ENCODE data around the gene PIP4K2A. TPM values are rescaled to one million over a fixed set of nuclear protein-coding genes. Genes with fewer than 3 reads are reported as not detected.
A peak's percentile ranks its signal among the peaks of the same experiment; 100 is the strongest.
"Not testable (repeated sequence)": the region's sequence is repeated elsewhere in the genome, so short reads cannot be mapped to it uniquely, and the experiment has no call there.

PIP4K2A gene
- total and polyA plus RNA-seq, 4 donors = 38.9 to 60.4 (median 42.4) TPM

DNA sequence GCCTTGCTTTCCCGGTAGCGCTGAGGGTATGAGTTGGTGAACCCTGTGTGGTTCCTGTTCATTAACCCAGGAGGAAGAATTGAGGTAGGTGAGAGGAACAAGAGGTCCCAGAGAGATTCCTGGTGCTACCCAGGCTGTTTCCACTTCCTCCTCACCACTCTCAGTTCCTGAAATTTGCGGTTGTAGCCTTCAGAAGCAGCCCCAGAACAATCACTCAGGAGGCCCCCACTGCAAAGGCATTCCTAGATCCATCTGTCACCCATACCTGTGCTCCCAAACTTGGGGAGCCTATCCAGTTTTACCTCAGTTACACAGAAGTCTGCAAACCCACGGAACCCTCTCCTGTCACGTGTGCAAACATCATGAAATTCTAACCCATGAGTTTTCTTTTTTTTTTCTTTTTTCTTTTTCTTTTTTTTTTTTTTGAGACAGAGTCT is 9.0 kb upstream of the PIP4K2A start:
- DNase-seq (ENCODE audit: low read depth in 4 of 6, low spot score in 6 of 6) = no peak
- Histone ChIP-seq H3K9me3 (ENCODE audit: control insufficient read depth, insufficient read depth, low read length) (no peaks in the 10 kb centered on the region), H3K27ac (ENCODE audit: low read depth, low read length) (no peak overlapping the region), H3K36me3 (ENCODE audit: control insufficient read depth, insufficient read depth, low read length) (no peaks in the 10 kb centered on the region), H3K4me1 (ENCODE audit: control insufficient read depth, insufficient read depth, low read length) (no peaks in the 10 kb centered on the region), H3K27me3 (ENCODE audit: control insufficient read depth, insufficient read depth, low read length) (no peaks in the 10 kb centered on the region), H3K4me3 (ENCODE audit: low read depth, low read length) (no peak overlapping the region)
- 86% methylated on average over 3 of the region's 5 CpGs for WGBS (ENCODE audit: insufficient coverage)

DNA sequence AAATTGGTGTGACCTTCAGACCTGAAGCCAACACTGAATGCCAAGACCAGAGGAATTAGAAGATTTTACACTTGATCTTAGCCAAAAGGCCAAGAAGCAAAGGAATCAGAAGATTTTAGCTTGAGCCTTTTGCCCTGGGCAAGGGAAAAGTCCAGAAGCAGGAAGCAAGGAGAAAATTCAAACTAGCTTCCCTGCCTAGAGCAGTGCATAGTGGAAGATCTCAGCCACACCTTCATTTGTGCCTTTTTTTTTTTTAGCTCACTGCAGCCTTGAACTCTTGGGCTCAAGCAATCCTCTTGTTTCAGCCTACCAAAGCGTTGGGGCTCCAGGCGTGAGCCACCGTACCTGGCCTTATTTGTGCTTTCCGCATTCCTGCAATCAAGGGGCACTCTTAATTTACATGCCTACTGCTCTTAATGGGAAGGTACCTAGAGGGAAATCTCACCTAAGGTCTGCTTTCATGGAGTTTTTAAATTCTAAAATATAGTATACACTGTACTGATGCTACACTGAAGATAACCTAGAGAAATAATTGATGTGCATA is 8.3 kb upstream of the PIP4K2A start:
- Histone ChIP-seq H3K36me3 (ENCODE audit: control insufficient read depth, insufficient read depth, low read length) (no peaks in the 10 kb centered on the region), H3K4me1 (ENCODE audit: control insufficient read depth, insufficient read depth, low read length) (no peaks in the 10 kb centered on the region), H3K4me3 (ENCODE audit: low read depth, low read length) (no peak overlapping the region), H3K9me3 (ENCODE audit: control insufficient read depth, insufficient read depth, low read length) (no peaks in the 10 kb centered on the region), H3K27ac (ENCODE audit: low read depth, low read length) (no peak overlapping the region), H3K27me3 (ENCODE audit: control insufficient read depth, insufficient read depth, low read length) (no peaks in the 10 kb centered on the region)
- no peak for DNase-seq (ENCODE audit: low read depth in 4 of 6, low spot score in 6 of 6)
- no CpG with 5 or more reads among the region's 4 CpGs for WGBS (ENCODE audit: insufficient coverage)

GRCh38 chr10:22720667-22721066 is 6.3 kb upstream of the PIP4K2A start:
- no peak for DNase-seq (ENCODE audit: low read depth in 4 of 6, low spot score in 6 of 6)
- WGBS (ENCODE audit: insufficient coverage) = no CpG with 5 or more reads among the region's 3 CpGs
- H3K27ac ChIP-seq (ENCODE audit: low read depth, low read length) = no peak overlapping the region

GRCh38 chr10:22719406-22720042 is 5.1 kb upstream of the PIP4K2A start:
- H3K27ac ChIP-seq (ENCODE audit: low read depth, low read length) = no peak overlapping the region
- 100% methylated on average over 1 of the region's 3 CpGs for WGBS (ENCODE audit: insufficient coverage)
- no peaks in the 10 kb centered on the region for H3K9me3 ChIP-seq (ENCODE audit: control insufficient read depth, insufficient read depth, low read length)
- peaks cover 5% of the 10 kb centered on the region for H3K4me1 ChIP-seq (ENCODE audit: control insufficient read depth, insufficient read depth, low read length)
- H3K27me3 ChIP-seq (ENCODE audit: control insufficient read depth, insufficient read depth, low read length) = no peaks in the 10 kb centered on the region
- DNase-seq (ENCODE audit: low read depth in 4 of 6, low spot score in 6 of 6) = no peak
- no peak overlapping the region for H3K4me3 ChIP-seq (ENCODE audit: low read depth, low read length)
- H3K36me3 ChIP-seq (ENCODE audit: control insufficient read depth, insufficient read depth, low read length) = no peaks in the 10 kb centered on the region

More at GRCh38 chr10:22720667-22721066, 6.3 kb upstream of the PIP4K2A start:
- H3K4me3 ChIP-seq (ENCODE audit: low read depth, low read length) = no peak overlapping the region
- no peaks in the 10 kb centered on the region for H3K9me3 ChIP-seq (ENCODE audit: control insufficient read depth, insufficient read depth, low read length)
- no peaks in the 10 kb centered on the region for H3K4me1 ChIP-seq (ENCODE audit: control insufficient read depth, insufficient read depth, low read length)
- H3K27me3 ChIP-seq (ENCODE audit: control insufficient read depth, insufficient read depth, low read length) = no peaks in the 10 kb centered on the region
- H3K36me3 ChIP-seq (ENCODE audit: control insufficient read depth, insufficient read depth, low read length) = no peaks in the 10 kb centered on the region

- H3K27ac ChIP-seq (ENCODE audit: low read depth, low read length); H3K4me1 ChIP-seq (ENCODE audit: control insufficient read depth, insufficient read depth, low read length); H3K9me3 ChIP-seq (ENCODE audit: control insufficient read depth, insufficient read depth, low read length); H3K27me3 ChIP-seq (ENCODE audit: control insufficient read depth, insufficient read depth, low read length); H3K36me3 ChIP-seq (ENCODE audit: control insufficient read depth, insufficient read depth, low read length); DNase-seq (ENCODE audit: low read depth in 4 of 6, low spot score in 6 of 6); H3K4me3 ChIP-seq (ENCODE audit: low read depth, low read length): not testable (repeated sequence)
- 100% methylated on average over 3 of the region's 3 CpGs for WGBS (ENCODE audit: insufficient coverage)
Measured at GRCh38 chr10:22718659-22719058, 4.3 kb upstream of the PIP4K2A start.

- Histone ChIP-seq H3K27ac (ENCODE audit: low read depth, low read length) (no peak overlapping the region), H3K36me3 (ENCODE audit: control insufficient read depth, insufficient read depth, low read length) (no peaks in the 10 kb centered on the region)
- WGBS (ENCODE audit: insufficient coverage) = 100% methylated on average over 1 of the region's 3 CpGs
Measured at GRCh38 chr10:22717728-22718127, 3.4 kb upstream of the PIP4K2A start.

GRCh38 chr10:22716943-22717342 is 2.6 kb upstream of the PIP4K2A start:
- Histone ChIP-seq H3K9me3 (ENCODE audit: control insufficient read depth, insufficient read depth, low read length) (no peaks in the 10 kb centered on the region), H3K27ac (ENCODE audit: low read depth, low read length) (no peak overlapping the region), H3K27me3 (ENCODE audit: control insufficient read depth, insufficient read depth, low read length) (no peaks in the 10 kb centered on the region), H3K36me3 (ENCODE audit: control insufficient read depth, insufficient read depth, low read length) (no peaks in the 10 kb centered on the region), H3K4me3 (ENCODE audit: low read depth, low read length) (no peak overlapping the region), H3K4me1 (ENCODE audit: control insufficient read depth, insufficient read depth, low read length) (peaks cover 5% of the 10 kb centered on the region)
- WGBS (ENCODE audit: insufficient coverage) = 58% methylated on average over 2 of the region's 4 CpGs
- DNase-seq (ENCODE audit: low read depth in 4 of 6, low spot score in 6 of 6) = no peak

More at GRCh38 chr10:22717728-22718127, 3.4 kb upstream of the PIP4K2A start:
- Histone ChIP-seq H3K27me3 (ENCODE audit: control insufficient read depth, insufficient read depth, low read length) (no peaks in the 10 kb centered on the region), H3K9me3 (ENCODE audit: control insufficient read depth, insufficient read depth, low read length) (no peaks in the 10 kb centered on the region), H3K4me3 (ENCODE audit: low read depth, low read length) (no peak overlapping the region), H3K4me1 (ENCODE audit: control insufficient read depth, insufficient read depth, low read length) (peaks cover 5% of the 10 kb centered on the region)
- DNase-seq (ENCODE audit: low read depth in 4 of 6, low spot score in 6 of 6) = no peak

- no peak overlapping the region for H3K27ac ChIP-seq (ENCODE audit: low read depth, low read length)
- H3K4me1 ChIP-seq (ENCODE audit: control insufficient read depth, insufficient read depth, low read length) = peaks cover 5% of the 10 kb centered on the region
- WGBS (ENCODE audit: insufficient coverage) = 85% methylated on average over 5 of the region's 7 CpGs
- no peaks in the 10 kb centered on the region for H3K36me3 ChIP-seq (ENCODE audit: control insufficient read depth, insufficient read depth, low read length)
- no peaks in the 10 kb centered on the region for H3K9me3 ChIP-seq (ENCODE audit: control insufficient read depth, insufficient read depth, low read length)
- H3K4me3 ChIP-seq (ENCODE audit: low read depth, low read length) = no peak overlapping the region
- H3K27me3 ChIP-seq (ENCODE audit: control insufficient read depth, insufficient read depth, low read length) = no peaks in the 10 kb centered on the region
- DNase-seq (ENCODE audit: low read depth in 4 of 6, low spot score in 6 of 6) = no peak
Measured at GRCh38 chr10:22715290-22715625, 880 bp upstream of the PIP4K2A start.

- H3K27me3 ChIP-seq (ENCODE audit: control insufficient read depth, insufficient read depth, low read length) = no peaks in the 10 kb centered on the region
- under 1% methylated on average over 67 of the region's 67 CpGs for WGBS (ENCODE audit: insufficient coverage)
- H3K9me3 ChIP-seq (ENCODE audit: control insufficient read depth, insufficient read depth, low read length) = no peaks in the 10 kb centered on the region
- no peaks in the 10 kb centered on the region for H3K36me3 ChIP-seq (ENCODE audit: control insufficient read depth, insufficient read depth, low read length)
- peaks cover 5% of the 10 kb centered on the region for H3K4me1 ChIP-seq (ENCODE audit: control insufficient read depth, insufficient read depth, low read length)
- DNase-seq (ENCODE audit: low read depth in 4 of 6, low spot score in 6 of 6) = peak in 2 of 6 donors; percentile 67 to 72
- H3K4me3 ChIP-seq (ENCODE audit: low read depth, low read length) = peak overlapping the region; percentile 72
- H3K27ac ChIP-seq (ENCODE audit: low read depth, low read length) = peak overlapping the region; percentile 67
Measured at GRCh38 chr10:22713853-22714478, 412 bp downstream of the PIP4K2A start.
